KMS-11 (cell line): ENCODE measurements around the gene PCF11.

Source experiments
- H2AFZ ChIP-seq: fragments of 200-600 bp; sonication (generic); 2 replicates; pipeline ENCODE4 v1.6.1; 2016; ENCODE audit warnings: antibody characterized with exemption, mixed run types, low read depth
- H3K27ac ChIP-seq: fragments of 200-600 bp; sonication (generic); 2 replicates; pipeline ENCODE4 v1.6.1; 2016; ENCODE audit warnings: mild to moderate bottlenecking, mixed run types
- H3K27me3 ChIP-seq: fragments of 200-600 bp; sonication (generic); 2 replicates; pipeline ENCODE4 v1.6.1; 2017; ENCODE audit warnings: mild to moderate bottlenecking, low read depth, mixed run types, moderate library complexity; ENCODE audit not compliant: insufficient read depth
- H3K36me3 ChIP-seq: fragments of 200-600 bp; sonication (generic); 2 replicates; pipeline ENCODE4 v1.6.1; 2017; ENCODE audit warnings: mild to moderate bottlenecking, mixed run types; ENCODE audit not compliant: insufficient read depth
- H3K4me1 ChIP-seq: fragments of 200-600 bp; sonication (generic); 2 replicates; pipeline ENCODE4 v1.6.1; 2016; ENCODE audit warnings: mild to moderate bottlenecking, low read depth, mixed run types; ENCODE audit not compliant: poor library complexity, severe bottlenecking
- H3K4me2 ChIP-seq: fragments of 200-600 bp; sonication (generic); 2 replicates; pipeline ENCODE4 v1.7.0; 2016; ENCODE audit warnings: mild to moderate bottlenecking, mixed run types
- H3K4me3 ChIP-seq: fragments of 200-600 bp; sonication (generic); IDR thresholded peaks from 2 replicates; pipeline ENCODE4 v1.6.1; 2017; ENCODE audit warnings: low read depth, low read length, mixed read lengths; ENCODE audit not compliant: insufficient read depth
- H3K79me2 ChIP-seq: fragments of 200-600 bp; sonication (generic); 2 replicates; pipeline ENCODE4 v1.6.1; 2016; ENCODE audit warnings: low read depth, mixed run types; ENCODE audit not compliant: insufficient read depth
- H3K9ac ChIP-seq: fragments of 200-600 bp; sonication (generic); 2 replicates; pipeline ENCODE4 v1.6.1; 2016; ENCODE audit warnings: mild to moderate bottlenecking, mixed run types
- H4K20me1 ChIP-seq: fragments of 200-600 bp; sonication (generic); 2 replicates; pipeline ENCODE4 v1.6.1; 2016; ENCODE audit warnings: mild to moderate bottlenecking, mixed run types; ENCODE audit not compliant: insufficient read depth
- CTCF ChIP-seq: fragments of 200-600 bp; sonication (generic); conservative IDR thresholded peaks from 2 replicates; pipeline ENCODE4 v1.6.1; 2017; ENCODE audit warnings: low read depth, mild to moderate bottlenecking, antibody characterized with exemption, low read length, moderate library complexity, mixed read lengths

Gene PCF11

GRCh38 chr11:83153764-83154163, 3.2 kb upstream of the PCF11 start:
- Histone ChIP-seq H3K9ac (no peak overlapping the region), H3K4me1 (peaks cover 7% of the 10 kb centered on the region), H3K4me2 (no peak overlapping the region), H3K79me2 (peaks cover 18% of the 10 kb centered on the region), H4K20me1 (peaks cover 5% of the 10 kb centered on the region), H3K36me3 (0 out of 2 replicates have a peak, but pooled peaks cover 3% of the 10 kb centered on the region), H3K27ac (no peak overlapping the region), H3K4me3 (no peak overlapping the region), H3K27me3 (no peaks in the 10 kb centered on the region), H2AFZ (no peak overlapping the region)
- no peak for TF ChIP-seq CTCF

- Histone ChIP-seq H3K4me1 (peaks cover 28% of the 10 kb centered on the region), H3K36me3 (peaks cover 10% of the 10 kb centered on the region; the same call in 1 of the 2 replicates), H2AFZ (peak overlapping the region; percentile 74), H3K4me2 (peak overlapping the region; percentile 61), H3K79me2 (peaks cover 44% of the 10 kb centered on the region), H3K9ac (peak overlapping the region; percentile 66), H3K27me3 (no peaks in the 10 kb centered on the region), H4K20me1 (peaks cover 31% of the 10 kb centered on the region), H3K4me3 (no peak overlapping the region), H3K27ac (peak overlapping the region; percentile 74)
- no peak for TF ChIP-seq CTCF
Observed at GRCh38 chr11:83156144-83156995, 561 bp upstream of the PCF11 start.

GRCh38 chr11:83157594-83158356, 844 bp downstream of the PCF11 start:
- Histone ChIP-seq H3K27me3 (no peaks in the 10 kb centered on the region), H3K4me3 (peak overlapping the region; percentile 90), H3K4me2 (peak overlapping the region; percentile 49), H3K9ac (peak overlapping the region; percentile 96), H3K4me1 (peaks cover 42% of the 10 kb centered on the region), H4K20me1 (peaks cover 42% of the 10 kb centered on the region), H3K27ac (peak overlapping the region; percentile 92), H3K36me3 (peaks cover 10% of the 10 kb centered on the region; the same call in 1 of the 2 replicates), H2AFZ (no peak overlapping the region), H3K79me2 (peaks cover 58% of the 10 kb centered on the region)
- 0 out of 2 replicates have a peak, but pooled peaks have one; percentile 26 for TF ChIP-seq CTCF

- Histone ChIP-seq H2AFZ (no peak overlapping the region), H3K4me1 (peaks cover 48% of the 10 kb centered on the region), H3K27ac (peak overlapping the region; percentile 92)
Observed at GRCh38 chr11:83158357-83158786, 1.4 kb downstream of the PCF11 start.

More at GRCh38 chr11:83158357-83158786, 1.4 kb downstream of the PCF11 start:
- Histone ChIP-seq H3K79me2 (peaks cover 64% of the 10 kb centered on the region), H3K9ac (peak overlapping the region; percentile 96), H3K4me2 (peak overlapping the region; percentile 98), H4K20me1 (peaks cover 47% of the 10 kb centered on the region), H3K36me3 (peaks cover 10% of the 10 kb centered on the region; the same call in 1 of the 2 replicates), H3K4me3 (peak overlapping the region; percentile 90), H3K27me3 (no peaks in the 10 kb centered on the region)
- TF ChIP-seq CTCF = no peak
